HG03520 (cell line): Measurements from ENCODE around the gene VMAC.
"Not testable (repeated sequence)": the region's sequence is repeated elsewhere in the genome, so short reads cannot be mapped to it uniquely, and the experiment has no call there.

ENCODE experiments used
- ATAC-seq: cut with Tn5 transposase; IDR thresholded peaks from one replicate; pipeline ENCODE4 v1.9.1; 2021; ENCODE audit warnings: mild to moderate bottlenecking, moderate library complexity; ENCODE audit not compliant: unreplicated experiment

The VMAC gene

DNA sequence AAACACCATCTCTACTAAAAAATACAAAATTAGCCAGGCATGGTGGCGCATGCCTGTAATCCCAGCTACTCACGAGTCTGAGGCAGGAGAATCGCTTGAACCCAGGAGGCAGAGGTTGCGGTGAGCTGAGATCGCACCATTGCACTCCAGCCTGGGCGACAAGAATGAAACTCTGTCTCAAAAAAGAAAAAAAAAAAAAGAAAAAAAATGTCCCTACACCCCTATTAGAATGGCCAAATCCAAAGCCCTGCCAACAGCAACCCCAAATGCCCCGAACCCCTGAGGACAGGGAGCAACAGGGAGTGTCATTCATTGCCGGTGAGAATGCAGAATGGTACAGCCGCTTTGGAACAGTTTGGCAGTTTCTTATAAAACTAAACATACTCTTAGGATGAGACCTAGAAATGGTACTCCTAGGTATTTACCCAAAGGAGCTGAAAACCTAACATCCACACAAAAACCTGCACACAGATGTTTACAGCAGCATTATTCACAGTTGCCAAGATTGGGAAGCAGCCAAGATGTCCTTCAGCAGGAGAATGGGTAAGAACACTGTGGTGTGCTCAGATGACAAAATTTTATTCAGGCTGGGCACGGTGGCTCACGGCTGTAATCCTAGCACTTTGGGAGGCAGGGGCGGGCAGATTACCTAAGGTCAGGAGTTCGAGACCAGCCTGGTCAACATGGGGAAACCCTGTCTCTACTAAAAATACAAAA, 21.4 kb upstream of the VMAC start:
- ATAC-seq = not testable (repeated sequence)

DNA sequence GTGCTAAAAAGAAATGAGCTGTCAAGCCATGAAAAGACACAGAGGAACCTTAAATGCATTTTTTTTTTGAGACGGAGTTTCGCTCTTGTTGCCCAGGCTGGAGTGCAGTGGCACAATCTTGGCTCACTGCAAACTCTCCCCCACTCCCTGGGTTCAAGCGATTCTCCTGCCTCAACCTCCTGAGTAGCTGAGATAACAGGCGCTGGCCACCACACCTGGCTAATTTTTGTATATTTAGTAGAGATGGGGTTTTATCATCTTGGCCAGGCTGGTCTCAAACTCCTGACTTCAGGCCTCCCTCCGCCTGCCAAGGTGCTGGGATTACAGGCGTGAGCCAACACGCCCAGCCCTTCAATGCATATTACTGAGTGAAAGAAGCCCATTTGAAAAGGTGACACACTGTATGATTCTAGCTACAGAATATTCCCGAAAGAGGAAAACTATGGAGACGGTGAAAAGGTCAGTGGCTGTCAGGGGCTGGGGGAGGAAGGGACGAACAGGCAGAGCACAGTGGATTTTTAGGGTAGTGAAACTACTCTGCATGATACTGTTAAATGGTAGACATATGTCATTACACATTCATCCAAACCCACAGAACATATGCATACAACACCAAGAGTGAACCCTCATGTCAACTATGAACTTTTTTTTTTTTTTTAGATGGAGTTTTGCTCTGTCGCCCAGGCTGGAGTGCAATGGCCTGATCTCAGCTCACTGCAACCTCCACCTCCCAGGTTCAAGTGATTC, 20.4 kb upstream of the VMAC start:
- ATAC-seq = not testable (repeated sequence)

DNA sequence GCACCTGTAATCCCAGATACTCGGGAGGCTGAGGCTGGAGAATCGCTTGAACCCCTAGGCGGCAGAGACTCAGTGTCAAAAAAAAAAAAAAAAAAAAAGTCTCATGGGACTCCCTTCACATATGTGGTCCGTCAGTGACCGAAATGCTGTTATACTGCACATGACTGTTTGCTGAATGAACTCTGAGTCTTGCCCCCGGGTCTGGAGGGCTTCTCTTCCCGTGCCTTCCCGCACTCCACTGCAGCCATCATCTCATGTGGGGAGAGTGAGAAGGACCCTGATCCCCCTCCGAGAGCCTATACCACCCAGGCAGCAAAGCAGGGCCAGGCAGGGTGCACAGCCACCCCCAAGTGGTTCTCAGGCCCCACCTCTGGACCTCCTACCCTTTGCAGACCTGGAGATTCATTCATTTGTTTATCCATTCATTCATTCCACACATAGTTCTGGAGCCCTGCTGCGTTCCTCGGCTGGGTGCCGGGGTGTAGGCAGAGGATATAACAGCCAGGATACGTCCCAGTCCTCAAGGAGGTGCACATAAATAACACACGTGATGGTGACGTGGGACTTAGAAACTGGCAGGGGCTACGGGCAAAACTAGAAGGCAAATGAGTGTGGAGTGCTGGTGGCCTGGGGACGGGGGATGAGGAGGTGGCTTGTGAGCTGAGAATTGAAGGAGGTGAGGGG, 15.2 kb upstream of the VMAC start:
- no peak for ATAC-seq

DNA sequence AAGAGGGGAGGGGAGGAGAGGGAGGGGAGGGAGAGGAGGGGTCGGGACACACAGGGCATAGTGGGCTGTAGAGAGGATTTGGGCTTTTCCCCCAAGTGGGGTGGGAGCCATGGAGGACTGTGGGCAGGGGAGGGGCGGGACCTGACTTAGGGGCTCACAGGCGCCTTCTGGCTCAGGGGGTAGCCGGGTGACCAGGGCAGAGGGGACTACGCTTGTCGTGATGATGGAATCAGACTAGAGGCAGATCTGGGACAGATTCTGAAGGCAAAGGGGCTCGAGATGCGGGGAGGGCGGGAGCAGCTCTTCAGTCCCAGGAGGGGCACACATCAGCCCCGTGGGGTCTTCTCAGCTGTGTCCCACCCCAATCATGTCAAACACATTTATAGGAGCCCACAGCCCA, 14.6 kb upstream of the VMAC start:
- ATAC-seq = no peak

DNA sequence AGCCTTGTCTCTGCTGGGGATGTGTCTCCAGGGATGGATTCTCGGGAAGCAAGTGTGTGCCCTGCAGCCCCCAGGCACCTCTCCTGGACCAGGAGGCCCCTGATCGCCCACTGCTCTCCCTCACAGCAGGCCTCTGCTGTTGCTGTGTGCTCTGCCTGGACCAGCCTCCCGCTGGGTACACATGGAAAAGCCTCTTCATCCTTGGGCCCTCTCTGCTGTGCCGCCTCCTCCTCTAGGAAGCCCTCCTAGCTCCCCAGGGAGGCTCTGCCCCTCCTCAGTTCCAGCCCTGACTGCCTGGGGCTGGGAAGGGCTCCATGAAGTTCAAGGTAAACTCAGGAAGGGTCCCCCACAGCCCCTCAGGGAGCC, 13.1 kb upstream of the VMAC start:
- no peak for ATAC-seq

DNA sequence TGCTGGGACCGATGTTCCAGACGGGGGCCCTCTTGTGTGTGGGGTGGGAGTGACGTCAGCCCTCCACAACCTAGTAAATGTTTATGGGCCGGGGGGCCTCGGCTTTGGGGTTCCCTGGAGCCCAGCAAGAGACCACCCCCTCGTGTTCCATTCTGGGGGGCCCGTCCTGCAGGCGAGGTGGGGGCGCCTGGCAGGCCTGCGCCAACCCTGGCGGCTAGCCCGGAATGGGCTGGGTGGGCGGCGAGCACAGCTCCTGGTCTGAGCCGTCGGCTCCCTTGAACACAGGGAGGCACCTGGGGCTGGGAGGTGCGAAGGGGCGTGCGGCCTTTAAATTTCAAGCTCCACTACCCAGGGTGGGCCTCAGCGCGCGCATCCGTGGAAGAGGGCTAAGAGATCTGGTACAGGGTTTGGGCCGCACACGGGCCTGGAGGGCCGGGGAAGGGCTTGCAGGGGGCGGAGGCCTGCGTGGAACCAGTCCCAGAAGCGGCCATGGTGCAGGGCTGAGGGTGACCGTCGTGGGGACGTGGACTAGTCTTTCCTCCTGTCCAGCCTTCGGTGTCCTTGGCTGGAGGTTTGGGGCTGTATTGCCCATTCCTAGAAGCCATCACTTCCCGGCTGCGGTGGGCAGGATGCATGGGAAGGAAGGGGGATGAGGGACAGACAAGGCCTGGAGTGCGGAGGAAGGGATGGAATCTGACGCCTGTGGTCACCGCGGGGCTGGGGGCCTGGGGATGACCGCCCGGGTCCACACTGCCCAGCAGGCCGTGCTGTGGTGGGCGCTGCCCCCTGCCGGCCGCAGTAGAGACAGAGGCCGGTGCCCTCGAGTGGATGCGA, 12.5 kb upstream of the VMAC start:
- no peak for ATAC-seq

DNA sequence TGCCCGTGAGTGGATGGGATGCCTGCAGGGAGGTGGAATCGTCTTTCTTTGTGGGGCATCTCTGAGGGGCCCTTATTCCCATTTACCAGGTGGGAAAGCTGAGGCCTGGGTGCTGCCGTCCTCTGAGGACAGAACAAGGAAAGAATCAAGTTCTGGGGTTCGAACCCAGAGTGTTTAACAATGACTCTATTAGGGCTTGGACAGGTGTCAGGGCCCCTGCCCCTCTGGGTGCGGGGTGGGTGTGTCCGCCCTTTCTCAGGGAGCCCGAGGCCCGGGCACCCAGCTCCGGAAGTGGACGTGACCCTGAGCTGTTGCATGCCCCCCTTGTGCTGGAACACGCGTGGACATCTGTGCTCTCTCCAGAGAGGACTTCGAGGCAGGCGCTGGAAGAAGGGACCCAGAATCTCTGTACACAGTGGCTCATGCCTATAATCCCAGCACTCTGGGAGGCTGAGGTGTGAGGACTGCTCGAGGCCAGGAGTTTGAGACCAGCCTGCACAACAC, 11.8 kb upstream of the VMAC start:
- ATAC-seq = no peak

DNA sequence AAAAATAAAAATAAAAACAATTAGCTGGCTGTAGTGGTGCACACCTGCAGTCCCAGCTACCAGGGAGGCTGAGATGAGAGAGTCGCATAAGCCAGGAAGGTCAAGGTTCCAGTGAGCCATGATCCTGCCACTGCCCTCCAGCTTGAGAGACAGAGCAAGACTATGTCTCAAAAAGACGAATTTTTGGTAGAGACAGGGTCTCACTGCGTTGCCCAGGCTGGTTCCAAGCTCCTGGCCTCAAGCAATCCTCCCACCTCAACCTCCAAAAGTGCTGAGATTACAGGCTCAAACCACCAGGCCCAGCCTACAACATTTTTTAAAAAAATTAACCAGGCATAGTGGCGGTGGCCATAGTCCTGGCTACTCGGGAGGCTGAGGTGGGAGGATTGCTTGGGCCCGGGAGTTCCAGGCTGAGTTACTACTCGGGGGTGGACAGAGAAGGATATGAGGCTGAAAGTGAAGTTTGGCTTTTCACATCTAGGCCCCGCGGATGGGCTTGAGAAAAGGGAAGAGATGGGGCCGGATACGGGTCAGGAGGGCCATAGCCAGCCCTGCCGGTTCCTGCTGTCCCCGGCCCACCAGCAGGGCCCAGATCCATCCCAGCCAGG, 11.3 kb upstream of the VMAC start:
- no peak for ATAC-seq

DNA sequence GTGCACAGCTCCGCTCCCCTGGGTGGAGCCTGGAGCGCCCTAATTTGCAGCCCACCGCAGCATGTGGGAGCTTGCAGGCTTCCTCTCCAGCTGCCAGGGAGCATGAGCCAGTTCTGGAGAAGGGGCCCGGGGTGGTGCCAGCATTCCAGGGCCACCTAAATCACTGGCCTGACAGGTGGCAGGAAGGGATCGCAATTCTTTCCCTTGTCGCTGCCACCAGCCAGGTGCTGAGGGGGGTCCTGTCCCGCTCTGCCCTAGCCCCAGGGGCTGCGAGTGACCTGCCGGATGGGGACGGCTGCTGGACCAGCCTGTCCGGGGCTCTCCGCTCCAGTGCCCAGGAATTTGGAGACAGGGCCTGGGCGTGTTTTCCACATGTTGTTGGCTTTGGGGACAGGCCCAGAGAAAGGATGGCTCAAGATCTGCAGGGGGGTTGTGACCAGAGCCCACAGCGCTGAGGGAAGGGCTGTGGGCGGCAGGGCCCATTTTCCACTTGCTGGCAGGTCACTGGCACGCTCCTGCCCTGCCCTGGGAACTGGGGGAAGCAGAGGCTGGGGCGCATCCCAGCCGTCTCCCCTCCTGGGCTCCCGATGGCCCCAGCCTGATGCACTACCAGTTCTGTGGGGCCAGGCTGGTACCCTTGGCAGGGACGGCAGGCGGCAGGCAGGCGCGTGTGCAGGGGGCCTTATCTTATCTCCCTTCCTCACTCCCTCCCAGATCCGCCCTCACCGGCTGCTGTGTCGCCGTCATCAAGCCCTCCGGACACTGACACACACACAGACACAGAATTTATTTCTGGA, 10.6 kb upstream of the VMAC start:
- no peak for ATAC-seq

DNA sequence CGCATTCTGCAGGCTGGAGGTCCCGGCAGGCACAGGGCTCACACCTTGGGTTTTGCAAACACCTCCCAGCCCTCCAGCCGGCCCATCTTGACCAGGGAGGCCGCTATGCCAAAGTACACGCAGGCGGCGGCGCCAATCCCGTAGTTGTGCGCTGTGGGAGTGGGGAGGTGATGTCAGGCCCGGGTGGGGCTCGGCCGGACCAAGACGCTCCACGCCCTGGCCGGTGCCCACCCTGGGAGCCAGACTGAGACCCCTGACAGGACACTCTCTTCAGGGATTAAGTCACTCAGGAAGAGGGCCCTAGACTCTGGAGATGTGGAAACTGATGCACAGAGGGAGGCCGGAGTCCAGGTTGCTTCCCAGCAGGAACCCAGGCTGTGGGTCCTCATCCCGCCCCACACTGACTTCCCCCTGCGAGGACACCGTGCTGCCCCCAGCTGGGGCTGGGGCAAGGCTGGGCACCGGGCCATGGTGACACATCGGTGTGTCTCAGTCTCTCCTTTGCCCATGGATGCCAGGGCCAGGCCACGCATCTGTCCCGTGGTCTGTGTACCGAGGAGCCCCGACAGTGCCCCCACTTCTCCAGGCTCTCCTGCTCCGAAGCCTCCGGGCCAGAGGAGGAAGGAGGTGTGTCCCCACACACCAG, 9.8 kb upstream of the VMAC start:
- ATAC-seq = no peak

DNA sequence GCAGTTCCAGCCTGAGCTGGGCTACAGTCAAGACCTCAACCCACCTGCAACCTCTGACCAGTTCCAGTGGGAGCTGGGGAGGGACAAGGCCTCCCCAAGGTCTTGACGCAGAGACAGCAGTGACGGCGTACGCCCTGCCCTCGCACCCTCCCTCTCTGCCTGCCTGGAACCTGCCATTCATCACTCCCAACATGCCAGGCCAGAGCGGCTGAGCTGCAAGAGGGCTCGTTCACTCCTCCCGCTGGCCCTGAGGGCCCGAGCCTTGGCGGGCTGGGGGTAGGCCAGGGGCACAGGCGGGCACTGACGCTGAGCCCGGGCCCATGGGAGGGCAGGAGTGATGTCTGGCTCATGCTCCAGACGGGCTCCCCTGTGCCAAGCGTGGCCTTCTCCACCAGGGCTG, 9.3 kb upstream of the VMAC start:
- ATAC-seq = no peak

DNA sequence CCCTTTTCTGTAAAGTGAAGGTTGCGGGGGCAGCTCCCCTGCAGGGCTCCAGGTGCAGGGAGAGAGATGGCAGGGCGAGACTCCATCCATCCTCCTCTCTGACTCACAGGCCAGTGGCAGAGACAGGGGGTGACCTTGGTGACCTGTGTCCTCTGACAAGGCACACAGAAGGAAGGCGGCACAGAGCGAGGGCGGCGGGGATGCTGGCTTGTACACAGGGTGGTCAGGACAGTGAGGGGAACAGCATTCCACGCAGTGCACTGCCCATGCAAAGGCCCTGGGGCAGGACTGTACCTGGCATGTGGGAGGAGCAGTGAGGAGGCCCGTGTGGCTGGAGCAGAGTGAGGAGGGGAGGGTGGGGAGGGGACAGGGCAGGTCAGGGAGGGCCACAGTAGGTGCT, 8.8 kb upstream of the VMAC start:
- no peak for ATAC-seq

DNA sequence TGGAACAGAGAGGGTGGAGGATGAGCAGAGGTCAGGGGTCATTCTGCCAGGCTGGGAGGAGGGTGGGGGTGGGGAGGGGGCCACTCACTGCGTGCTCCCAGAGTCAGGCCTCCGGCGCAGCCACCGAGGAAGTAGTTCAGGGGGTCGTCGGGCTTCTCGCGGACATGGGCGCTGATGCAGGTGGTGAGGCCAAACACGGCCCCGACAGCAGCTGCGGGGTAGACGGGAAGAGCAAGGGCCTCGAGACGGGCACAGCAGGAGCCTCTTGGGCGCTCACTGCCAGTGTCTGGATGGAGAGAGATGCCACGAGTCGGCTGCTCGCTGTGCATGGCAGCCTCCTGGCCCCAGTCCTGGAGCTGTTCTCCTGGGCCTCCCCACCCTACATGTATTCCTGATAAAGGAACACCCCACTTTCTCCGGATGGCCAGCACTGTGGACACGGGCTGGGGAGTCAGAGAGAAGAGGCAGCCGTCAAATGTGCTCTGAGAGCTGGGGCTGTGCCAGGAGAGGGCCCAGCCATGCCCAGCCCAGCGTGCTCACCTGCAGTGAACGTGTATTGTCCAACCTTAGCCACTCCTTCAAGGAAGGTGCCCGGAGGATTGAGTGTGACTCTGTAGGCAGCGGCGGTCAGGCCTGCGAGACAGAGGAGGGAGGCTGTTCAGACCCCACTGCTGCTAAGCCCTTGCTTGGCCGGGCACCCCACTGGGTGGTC, 8.2 kb upstream of the VMAC start:
- ATAC-seq = no peak

DNA sequence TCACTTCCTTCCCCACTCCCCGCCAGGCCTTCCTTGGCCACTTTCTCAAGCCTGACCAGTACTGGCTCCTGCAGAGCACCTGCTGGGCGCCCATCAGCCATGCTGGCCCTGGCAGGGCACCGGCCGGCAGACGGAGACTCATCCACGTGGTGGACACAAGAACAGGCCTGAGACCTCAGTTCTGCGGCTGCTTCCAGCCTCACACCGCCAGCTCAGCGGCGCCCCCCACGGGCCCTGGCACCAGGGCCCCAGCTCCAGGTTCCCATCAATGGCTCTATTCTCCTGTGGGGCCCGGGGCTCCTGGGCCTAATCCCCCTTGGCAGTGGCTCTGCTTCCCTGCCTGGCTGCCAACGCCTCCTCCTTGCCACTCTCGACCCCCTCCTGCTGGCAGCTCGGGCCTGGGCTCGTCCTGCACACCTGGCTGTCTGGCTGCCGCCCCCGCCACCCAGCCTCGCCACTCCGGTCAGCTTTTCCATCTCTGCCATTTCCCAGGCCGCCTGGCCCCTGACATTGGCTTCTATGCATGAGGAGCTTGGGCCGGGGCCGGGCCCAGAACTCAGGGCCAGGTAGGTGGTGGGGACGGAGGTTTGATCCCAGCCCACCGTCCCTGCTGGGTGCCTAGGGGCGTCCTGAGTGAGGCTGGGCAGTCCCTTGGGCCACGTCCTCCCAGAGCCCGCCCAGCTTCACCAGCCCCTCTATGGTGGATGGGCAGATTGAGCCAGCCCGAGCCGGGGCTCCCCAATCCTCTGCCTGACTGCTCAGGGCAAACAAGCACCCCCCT, 7.3 kb upstream of the VMAC start:
- ATAC-seq = no peak

DNA sequence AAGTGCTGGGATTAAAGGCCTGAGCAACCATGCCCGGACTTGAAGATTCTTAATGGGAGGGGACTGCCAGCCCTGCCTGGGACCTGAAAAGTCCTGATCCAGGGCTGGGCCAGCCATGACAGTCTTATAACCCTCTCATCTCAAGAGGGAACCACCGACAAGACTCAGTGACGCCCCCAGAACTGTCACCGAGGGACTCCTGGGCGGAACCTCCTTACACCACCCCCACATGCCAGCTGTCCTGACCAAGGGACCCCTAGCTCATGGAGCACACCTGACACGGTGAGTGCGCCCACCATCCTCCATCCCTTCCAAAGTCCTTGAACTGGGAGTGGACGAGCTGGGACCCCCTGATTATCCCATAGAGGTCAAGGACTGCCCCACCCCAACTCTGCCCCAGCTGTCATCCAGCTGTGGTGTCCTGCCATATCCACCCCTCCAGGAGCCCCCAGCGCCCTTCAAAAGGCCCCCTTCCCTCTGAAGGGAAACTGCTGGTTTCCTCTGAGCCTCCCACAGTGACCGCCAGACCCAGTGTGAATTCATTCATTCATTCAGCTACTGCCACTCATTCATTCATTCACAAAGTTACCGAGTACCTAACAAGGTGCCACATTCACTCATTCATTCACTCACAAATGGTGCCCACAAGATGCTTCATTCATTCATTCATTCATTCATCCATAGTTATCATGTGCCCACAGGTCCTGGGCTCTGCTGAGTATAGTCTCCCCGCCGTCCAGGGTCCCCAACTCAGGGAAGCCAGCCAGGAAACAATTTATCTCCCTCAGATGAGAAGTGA, 4.7 kb upstream of the VMAC start:
- ATAC-seq = no peak

DNA sequence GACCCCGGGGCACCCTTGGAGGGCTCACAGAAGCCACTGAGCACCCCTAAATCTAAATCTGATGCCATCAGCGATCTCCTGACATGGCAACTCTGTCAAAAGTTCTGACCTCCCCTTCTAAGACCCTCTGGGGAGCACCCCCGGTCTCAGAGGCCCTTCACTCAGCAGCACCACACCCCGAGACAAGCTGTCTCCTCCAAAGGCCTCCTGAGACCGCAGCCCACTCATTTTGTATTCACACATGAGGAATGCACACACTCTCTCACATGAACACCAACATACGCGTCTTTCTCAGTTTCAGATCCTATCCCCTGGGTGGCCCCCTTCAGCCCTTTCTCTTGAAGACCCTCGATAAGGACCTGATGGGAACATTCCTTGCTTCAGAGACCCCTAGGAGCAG, 3.7 kb upstream of the VMAC start:
- no peak for ATAC-seq

DNA sequence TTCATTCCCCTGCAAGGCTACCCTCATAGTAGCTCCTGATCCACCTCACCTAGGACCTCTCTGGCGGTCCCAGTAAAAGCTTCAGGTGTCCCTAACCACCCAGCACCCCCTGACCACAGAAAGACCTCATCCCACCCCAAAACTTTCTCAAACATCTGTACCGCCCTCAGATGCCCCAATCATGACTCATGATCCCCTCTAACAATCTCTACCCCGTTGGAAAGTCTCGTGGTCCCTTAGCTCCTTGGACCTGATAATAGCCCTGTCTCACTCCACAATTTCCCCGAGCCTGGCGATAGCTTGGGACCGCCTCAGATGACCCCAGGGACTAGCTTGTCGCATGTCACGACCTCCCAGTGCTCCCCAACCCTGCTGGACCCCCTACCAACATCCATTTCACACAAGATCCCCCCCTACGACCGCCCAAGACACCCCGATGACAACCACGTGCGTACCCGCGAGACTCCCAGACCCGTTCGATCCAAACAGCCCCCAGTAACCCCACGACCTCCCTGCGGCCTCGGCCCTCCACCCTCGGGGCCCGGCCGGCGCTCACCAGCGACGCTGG, 1.5 kb upstream of the VMAC start:
- no peak for ATAC-seq
